Kidney glomerular epithelial cell (primary cell): Measurements from ENCODE around the gene RUNX2.

Source experiments
- DNase-seq: peaks from one replicate; lab custom pipeline; 2025; lab: John Stamatoyannopoulos, UW

RUNX2 gene

DNA sequence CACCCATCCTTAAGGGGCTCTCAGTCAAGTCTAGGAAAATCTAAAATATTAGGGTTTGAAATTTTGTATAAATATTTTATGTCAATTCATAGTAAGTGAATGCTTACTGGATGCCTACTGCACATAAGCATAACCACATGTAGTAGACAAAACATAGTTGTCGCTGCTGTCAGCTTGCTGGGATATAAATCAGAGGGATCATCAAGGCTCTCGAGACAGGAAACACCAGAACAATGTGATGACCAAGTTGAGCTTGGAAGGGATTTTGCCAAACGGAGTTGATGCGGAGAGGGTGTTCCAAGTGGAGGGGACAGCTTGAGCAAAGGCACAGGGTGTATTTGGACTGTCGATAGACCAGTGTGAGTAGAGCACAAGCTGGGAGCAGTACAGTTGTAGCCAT, 155.4 kb downstream of the RUNX2 start:
- no peak for DNase-seq

DNA sequence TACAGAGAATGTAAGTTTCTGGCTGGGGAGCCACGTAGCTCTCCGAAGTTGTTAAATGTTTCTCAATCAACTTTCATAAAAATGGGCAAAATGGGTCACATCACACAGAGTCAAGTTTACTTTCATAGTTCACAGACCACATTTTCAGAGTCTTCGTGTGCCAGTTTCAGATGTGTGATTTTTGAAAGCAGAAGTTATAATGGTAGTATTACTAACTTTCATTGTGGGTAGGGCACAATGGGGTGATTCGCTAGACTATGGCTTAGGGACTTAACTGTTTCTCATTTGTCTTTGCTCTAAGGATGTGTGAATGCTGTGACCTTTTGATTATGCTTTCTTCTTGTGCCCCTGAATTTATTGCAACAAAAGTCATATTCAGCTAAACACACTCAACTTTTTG, 158.6 kb downstream of the RUNX2 start:
- DNase-seq = no peak

DNA sequence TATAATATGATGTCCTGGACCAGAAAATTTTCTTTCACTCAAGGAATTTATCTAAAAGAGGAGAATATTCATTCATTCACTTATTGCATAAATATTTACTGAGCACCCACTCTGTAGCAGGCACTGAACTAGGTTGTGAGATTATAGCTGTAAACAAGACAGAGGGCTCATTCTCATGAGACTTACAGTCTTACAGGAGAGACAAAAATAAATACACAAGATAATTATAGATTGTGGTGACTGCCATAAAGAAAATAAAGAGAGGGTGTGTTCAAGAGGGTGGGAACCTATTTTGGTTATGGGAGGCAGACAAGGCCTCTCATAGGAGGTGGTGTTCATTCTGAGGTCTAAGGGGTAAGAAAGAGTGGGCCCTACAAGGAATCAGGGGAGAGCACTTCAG, 159.5 kb downstream of the RUNX2 start:
- no peak for DNase-seq

DNA sequence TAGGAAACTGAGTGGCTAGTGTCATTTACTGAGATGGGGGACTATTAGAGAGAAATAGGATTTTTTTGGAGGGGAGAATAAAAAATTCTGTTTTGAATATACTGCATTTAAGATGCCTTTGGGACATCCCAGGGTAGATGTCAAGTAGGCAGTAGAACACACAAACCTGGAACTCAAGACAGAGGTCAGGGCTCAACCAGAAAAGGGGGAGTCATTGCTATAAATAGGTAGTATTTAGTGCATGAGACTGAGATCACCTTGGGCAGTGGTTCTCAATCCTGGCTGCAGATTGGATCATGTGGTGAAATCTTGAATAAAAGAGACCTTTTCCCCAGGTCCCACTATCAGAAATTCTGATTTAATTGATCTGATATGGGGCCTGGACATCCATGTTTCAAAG, 160.1 kb downstream of the RUNX2 start:
- DNase-seq = no peak

DNA sequence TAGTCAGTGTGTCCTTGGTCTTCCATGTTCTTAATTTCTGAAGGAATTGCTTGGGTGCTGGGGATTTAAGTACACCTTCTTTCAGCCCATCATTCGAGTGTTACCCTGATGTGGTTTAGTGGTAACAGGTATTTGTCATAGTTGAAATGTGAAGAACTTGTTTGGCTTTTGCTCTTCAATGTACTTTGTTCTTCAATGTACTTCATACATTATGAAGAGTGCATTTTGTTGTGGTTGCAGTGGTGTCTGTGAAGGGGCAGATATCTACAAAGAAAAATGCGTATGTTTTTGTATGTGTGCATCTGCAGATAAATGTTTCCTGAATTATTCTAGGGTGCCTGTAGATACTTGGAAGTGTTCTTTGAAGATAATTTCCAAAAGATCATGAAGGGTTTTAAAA, 160.8 kb downstream of the RUNX2 start:
- no peak for DNase-seq

DNA sequence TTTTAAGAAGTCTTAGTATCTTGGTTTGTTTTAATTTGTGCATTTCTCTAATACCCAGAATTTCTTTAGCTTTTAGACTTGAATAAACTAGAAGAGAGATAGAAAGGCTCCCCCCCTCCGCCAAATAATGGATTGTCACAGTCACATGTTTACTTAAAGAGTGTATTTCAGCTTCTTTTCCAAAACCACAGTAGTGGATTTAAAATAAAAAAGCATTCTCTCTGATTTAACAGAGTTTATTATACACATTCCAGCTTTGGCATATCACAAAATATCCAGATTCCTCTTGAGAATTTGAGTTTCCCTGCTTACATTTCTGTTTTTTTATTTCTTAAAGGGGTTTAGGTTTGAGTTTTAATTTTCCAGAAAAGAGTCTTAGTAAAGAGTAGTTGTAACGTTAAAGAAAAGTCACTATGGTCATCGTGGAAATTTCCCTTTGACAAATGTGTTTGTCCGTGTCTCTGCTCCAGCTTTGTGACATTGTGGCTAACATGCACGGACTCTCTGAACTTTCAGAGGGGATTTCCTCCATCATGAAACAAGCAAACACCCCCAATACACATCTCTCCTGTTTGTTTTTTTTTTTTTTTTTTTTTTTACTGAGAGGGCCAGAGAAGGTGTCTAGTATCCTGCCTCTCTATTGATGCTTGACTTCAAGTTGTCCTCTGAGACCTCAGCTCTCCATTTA, 163.1 kb downstream of the RUNX2 start:
- DNase-seq = no peak

DNA sequence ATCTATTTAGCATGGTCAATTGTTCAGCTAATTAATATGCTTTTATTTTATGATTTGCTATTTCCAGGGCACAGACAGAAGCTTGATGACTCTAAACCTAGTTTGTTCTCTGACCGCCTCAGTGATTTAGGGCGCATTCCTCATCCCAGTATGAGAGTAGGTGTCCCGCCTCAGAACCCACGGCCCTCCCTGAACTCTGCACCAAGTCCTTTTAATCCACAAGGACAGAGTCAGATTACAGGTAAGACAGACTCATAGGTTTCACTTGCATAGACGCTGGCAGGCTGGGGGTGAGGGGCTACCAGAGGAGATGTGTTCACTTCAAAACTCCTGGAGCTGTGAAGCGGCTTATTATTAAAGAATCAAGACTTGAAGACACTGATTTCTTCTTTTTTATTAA, 163.7 kb downstream of the RUNX2 start:
- no peak for DNase-seq

DNA sequence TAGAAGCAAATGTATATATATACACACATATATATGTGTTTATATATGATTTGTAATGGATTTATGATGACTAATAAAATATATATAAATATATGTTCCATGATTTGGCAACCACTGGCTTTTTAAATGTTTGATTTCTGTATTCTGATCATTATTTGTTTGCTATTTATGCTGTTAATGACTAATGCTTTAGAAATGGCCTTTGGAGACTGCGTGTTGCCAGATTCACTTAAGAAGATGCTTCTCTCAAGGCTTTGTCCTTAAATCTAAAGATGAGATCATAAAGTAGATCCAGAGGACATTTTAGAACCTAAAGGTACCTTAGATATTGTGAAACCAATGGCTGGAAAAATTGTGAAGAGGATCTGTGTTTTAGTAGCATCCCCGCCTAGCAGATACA, 165.6 kb downstream of the RUNX2 start:
- no peak for DNase-seq

DNA sequence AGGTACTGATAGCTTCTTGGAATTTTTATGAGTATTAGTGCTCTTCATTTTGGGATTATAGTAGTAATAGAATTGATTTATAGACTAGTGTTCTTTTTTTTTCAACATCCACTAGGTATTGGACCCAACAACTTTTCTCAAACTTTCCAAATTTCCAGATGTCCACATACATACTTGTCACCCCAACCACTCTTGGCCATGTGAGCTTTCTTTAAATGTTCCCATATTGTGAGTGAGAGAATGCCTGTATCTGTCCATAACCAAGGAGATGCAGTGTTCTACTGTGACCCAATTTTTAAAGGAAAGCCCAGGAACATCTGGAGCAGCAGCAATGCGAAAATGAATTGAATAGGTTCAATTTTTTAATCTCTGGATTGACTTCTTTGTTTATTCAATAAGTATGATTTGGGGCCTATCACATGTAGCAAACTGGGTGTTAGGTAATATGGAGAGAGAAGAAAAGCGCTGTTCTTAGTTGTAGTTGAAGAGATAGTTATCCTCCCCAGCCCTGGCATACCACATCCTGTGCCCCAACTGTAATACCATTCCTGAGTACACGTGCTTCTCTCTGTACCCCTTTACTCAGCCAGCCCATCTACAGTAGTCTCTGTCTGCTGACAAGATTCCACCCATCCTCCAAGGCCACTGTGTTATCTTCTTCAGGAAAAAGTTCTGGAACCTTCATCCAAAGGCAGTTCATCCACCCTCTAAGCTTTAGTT, 166.4 kb downstream of the RUNX2 start:
- DNase-seq = no peak

DNA sequence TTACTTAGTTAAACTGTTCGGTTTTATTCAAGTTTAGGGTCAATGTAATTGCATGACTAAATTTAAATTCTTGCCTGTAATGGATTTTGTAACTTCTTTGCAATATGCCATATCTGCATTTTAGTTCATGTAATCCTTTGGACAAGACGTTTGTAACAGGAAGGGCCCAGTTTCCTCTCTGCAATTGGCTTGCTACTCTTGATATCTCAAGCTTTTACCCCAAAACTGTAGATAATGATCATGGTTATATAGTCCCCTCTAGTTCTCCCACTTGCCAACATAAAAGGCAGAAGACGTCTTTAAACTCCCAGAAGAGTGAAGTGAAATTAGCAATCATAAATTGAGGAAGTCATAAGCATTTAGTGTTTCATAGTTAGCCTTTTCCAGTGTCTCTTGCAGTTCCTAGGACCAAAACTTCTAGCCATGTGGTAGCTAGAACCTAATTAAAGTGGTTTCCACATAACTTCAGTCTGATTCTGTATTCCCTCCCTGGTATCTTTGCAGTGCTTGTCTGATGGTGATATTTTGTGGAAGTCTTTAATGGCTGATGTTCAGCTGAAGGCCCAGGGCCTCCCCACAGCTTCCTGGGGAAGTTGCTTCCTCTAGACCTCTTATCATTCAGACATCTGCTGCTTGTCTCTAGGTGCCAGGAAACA, 167.4 kb downstream of the RUNX2 start:
- DNase-seq = no peak

DNA sequence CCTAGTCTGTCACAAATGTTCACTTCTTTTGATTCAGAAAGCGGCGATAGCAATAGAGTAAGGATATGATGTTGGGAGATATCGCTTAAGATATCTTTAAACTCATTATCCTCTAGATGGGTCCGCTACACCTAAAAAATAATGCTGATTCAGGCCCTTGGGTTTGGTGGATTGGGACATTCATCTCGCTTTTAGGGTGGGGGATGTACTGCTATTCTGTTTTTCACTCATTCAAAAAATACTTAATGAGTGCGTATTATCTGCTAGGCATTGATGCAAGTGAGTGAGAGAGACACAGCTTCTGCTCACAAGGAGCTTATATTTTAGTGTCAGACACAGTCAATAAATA, 167.9 kb downstream of the RUNX2 start:
- DNase-seq = no peak

DNA sequence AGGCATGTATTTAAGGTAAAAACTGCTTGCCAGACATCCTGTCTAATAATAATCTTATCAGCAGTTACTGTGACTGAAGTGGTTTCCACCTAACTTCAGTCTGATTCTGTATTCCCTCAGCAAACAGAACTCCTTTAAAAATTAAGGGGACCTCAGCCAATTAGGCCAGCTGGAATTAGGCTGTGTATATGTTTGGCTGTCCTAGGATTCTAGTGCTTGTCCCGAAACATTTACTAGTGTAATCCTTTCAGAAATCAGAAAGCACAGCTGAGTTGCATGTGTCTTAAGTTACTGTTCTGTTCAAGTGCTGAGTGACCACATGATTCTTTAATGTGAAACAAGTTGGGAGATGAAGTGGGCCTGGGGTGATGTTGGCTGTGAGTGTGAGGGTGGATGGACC, 170.5 kb downstream of the RUNX2 start:
- no peak for DNase-seq

DNA sequence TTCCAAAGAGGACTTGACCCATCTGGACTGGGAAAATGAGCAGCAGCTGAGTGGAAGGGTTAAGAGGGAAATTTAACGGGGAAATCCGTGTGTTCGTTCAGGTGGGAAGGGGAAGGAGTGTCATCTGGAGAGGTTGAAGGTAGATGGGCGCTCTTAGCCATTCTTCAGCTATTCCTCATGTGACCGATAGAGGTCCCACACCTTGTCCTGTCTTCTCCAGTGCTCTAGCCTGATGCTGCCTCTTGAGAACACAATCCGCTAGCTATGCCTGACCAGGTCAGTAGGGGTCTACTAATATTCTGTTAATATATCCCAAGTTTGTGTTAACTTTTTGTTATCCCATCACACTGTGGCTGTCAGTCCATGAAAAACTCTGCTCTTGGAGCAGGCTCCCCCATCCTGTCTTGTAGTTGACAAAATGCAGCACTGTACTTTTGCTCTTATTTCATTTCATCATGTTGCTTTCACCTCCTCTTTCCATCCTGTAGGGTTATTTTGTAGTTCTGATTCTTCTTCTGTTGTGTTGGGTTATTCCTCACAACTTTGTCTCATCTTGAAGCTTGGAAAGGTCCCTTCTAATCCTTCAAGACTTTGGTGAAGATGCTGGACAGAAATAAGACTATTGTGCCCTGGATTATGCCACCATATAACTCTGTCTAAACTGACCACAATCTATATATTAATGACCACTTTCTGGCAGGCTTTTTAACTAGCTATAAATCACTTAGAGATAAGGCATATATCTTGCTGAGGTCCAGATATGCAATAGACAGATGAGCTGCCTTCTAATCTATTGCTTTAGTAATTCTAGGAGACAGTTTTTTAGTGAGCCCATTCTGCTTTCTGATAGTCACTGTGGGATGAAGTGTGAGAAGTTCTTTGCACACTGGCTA, 173.0 kb downstream of the RUNX2 start:
- DNase-seq = no peak

DNA sequence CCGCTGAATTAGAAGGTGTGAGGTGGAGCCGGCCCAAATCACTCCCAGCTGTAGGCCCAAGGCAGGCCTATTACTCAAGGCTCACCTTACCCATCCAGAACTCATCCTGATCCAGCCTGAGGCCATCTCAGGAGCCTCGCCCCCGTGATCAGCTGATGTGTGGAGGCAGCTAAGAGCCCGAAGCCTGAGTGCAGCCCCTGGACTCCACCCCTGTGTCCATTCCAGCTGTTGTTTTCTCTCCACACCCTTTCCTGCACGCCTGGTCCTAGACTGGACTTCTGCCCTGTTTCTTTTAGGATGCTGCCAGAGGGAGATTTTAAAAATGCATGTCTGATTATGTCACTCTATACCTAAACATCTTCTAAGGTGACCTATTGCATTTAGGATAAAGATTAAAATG, 174.3 kb downstream of the RUNX2 start:
- no peak for DNase-seq

DNA sequence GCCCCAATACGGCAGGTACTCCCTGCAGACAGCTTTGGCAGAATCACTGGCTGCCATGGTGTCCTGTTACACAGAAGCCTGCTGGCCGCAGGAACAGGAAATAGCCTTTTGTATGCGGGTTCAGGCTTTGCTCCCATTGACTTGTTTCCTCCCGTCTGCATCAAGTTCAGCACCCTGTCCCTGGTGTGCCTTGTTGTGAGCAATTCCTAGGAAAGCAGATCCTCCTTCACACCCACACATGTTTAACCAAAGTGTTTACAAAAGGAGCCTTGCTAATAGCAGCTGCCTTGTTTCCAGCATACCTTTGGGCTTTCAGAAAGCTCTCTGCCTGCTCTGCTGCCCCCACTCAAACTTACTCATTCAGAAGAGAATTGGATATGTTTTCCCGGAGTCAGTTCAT, 176.8 kb downstream of the RUNX2 start:
- DNase-seq = peak; percentile 73

DNA sequence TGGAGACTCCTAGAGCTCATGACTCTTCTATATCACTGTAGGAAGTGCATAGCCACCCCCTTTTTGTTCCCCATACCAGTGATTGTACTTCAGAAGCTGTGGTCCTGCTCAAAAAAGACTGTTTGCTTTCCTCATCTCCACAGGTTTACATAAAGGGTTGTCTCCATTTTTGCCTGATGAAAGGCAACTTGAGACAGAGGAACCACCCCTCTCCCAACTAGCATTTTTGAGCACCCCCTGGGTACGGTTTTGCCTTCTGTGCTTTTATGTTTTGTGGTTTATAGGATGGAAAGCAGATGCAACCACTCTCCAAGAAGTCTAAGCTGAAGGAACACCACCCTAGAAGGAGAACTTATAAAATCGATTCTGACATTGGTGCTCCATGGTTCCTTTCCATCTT, 177.3 kb downstream of the RUNX2 start:
- no peak for DNase-seq

DNA sequence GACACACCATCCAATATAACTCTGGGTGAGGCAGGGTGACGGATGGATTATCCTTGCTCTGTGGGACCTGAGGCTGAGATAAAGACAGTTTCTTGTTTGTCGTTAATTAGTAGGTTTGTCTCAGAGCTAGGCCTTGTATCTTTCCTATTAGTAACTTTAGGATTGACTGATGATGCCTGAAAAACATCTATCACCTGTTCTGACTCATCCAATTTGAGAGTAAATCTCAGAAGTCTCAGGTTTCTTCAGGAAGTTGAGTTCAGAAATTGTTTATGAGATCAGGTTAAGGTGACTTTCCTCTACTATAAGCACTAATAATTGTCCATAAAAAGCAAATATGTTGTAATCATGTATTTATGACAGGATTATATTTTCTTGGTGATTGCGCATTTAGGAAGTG, 179.1 kb downstream of the RUNX2 start:
- no peak for DNase-seq

DNA sequence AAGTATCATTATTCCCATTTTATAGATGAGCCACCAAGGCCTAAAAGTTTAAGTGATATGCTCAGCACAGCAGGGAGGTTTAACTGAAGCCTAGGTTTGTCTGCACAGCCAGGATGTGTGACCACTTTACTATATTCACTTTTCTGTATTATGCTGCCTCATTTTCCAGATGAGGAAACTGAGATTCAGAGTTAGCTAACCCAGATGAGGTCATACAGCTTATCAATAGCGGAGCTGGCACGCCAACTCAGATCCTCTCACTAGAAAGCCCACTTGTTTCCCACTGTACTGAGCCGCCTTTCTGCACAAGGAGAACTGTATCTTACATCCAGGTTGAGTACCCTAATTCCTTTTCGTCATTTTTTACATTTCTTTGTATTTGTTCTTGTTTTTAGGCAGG, 181.3 kb downstream of the RUNX2 start:
- DNase-seq = no peak

DNA sequence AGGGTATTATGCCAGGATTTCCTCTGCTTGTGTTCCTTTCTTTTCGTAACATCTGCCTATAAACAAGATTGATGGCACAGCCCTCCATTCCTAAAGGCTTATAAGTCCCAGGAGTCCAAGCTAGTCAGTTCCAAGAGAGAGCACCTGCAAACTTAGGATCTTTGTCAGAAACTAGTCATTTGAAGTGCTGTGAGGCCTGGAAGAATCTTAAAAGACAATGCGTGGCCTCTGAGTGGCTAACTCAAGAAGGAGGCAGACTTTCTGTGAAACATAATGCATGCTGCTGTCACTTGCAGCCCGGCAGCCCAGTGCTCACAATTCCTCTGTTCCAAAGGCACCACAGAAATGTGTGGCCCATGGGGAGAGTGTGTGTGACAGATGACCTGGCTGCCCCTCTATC, 184.6 kb downstream of the RUNX2 start:
- no peak for DNase-seq

DNA sequence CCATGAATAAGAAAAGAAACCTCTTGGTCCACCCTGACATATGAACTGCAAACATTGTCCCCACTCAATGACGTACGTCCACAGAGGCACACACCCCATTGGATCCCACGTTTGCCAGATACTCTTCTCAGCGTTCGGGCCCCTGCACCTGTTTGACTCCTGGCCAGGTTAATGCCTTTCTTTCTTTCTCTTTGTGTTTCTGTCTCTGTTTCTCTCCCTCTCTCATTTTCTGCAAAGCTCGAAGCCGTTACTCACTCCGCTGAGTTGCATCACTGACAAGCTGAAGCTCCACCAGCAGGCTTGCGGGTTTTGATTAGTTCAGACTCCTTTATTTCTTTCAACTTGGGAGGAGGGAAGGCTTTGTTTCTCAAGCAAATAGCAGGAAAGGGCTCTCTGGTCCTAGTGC, 185.1 kb downstream of the RUNX2 start:
- no peak for DNase-seq

DNA sequence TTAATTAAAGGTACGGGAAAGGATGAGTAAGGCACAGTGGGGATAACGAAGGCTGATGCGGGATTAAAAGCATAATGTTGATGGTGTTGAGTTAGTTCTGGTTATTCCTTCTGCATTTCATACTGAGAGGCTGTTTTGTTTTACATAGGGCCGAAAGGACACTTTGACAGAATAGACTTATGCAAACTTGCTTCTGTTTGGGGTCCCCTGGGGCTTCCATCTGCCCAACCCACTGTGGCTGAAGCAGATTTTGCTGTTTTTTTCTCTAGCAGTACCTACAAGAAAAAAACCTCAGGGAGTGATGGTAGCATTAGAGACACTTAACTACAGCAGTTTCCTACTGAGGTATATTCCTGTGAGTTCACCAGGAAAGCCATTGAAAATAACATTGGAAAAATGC, 185.7 kb downstream of the RUNX2 start:
- DNase-seq = no peak

DNA sequence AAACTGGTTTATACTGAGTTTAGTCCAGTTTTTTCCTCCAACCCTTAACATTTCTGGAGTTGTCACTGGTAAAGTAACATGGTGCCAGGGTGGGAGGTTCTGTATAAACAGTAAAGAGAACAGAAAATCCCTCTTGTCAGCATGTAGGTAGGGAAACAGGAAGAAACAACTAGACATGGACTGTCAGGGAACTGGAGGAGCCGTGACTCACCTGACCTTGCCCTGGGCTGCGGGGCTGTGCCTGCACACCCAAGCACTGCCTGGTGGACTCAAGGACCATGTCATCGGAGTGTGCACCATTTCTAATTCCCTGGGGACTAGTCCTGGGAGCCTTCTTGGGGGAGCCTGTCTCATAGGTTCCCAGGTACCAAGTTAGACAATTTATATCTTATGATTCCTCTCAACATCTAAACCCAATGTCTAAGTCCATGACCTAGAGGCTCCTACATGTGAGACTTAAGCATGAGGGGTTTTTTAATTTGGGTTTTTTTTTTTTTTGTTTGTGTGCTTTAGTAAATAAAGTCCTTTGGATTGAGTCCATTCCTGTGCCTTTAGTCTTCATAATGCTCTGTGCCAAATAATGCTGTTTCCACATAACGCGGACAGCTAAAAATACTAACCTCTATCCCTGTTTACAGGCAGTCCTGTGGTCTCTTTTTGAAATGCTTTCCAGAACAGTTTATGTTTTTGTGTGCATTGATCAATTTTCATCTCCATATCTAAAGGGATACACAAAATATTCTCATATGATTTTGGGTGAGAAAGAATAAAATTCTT, 186.5 kb downstream of the RUNX2 start:
- peak; percentile 48 for DNase-seq
